Neural cell (in vitro differentiated cells): Measurements from ENCODE around the gene OGFOD3. TPM values are rescaled to one million over a fixed set of nuclear protein-coding genes. Genes with fewer than 3 reads are reported as not detected.

Experiments
- H2AFZ ChIP-seq: fragments of 200-600, 300-800 bp; sonication (generic), shearing (Covaris generic); 2 replicates; pipeline ENCODE4 v1.6.0; 2014; ENCODE audit warnings: low read depth, mild to moderate bottlenecking, antibody characterized with exemption, low read length, moderate library complexity
- H3F3A ChIP-seq: fragments of 200-600 bp; shearing (Covaris generic); 2 replicates; pipeline ENCODE4 v1.6.1; 2016; ENCODE audit warnings: mild to moderate bottlenecking, moderate library complexity, mixed read lengths, antibody characterized with exemption, low read length; ENCODE audit not compliant: insufficient read depth, poor library complexity, severe bottlenecking
- H3K27ac ChIP-seq: fragments of 200-600, 300-800 bp; sonication (generic), shearing (Covaris generic); 2 replicates; pipeline ENCODE4 v1.5.1; 2014; ENCODE audit warnings: mild to moderate bottlenecking, low read length, moderate library complexity
- H3K27me3 ChIP-seq: fragments of 300-800, 200-600 bp; sonication (generic), shearing (Covaris generic); 2 replicates; pipeline ENCODE4 v1.6.0; 2014; ENCODE audit warnings: mild to moderate bottlenecking, low read depth, low read length, moderate library complexity; ENCODE audit not compliant: insufficient read depth
- H3K36me3 ChIP-seq: fragments of 300-800, 200-600 bp; sonication (generic), shearing (Covaris generic); 2 replicates; pipeline ENCODE4 v1.5.1; 2014; ENCODE audit warnings: mild to moderate bottlenecking, antibody characterized with exemption, low read length, moderate library complexity; ENCODE audit not compliant: insufficient read depth
- H3K4me2 ChIP-seq: fragments of 300-800, 200-600 bp; sonication (generic), shearing (Covaris generic); 2 replicates; pipeline ENCODE4 v1.6.0; 2014; ENCODE audit warnings: mild to moderate bottlenecking, low read length
- H3K4me3 ChIP-seq: fragments of 300-800, 200-600 bp; sonication (generic), shearing (Covaris generic); 2 replicates; pipeline ENCODE4 v1.5.1; 2014; ENCODE audit warnings: mild to moderate bottlenecking, low read length, moderate library complexity
- H3K79me2 ChIP-seq: fragments of 200-600 bp; shearing (Covaris generic); replicated peaks from 2 replicates; pipeline ENCODE4 v1.6.0; 2014; ENCODE audit warnings: mild to moderate bottlenecking, low read length, moderate library complexity; ENCODE audit not compliant: insufficient read depth
- H3K9ac ChIP-seq: fragments of 300-800, 200-600 bp; sonication (generic), shearing (Covaris generic); 2 replicates; pipeline ENCODE4 v1.6.1; 2016; ENCODE audit warnings: mild to moderate bottlenecking, low read length, mixed read lengths
- H3K9me2 ChIP-seq: fragments of 200-600 bp; shearing (Covaris generic); 2 replicates; pipeline ENCODE4 v1.6.1; 2016; ENCODE audit warnings: mild to moderate bottlenecking, low read length, mixed read lengths; ENCODE audit not compliant: insufficient read depth
- H3K9me3 ChIP-seq: fragments of 200-600, 300-800 bp; sonication (generic), shearing (Covaris generic); 2 replicates; pipeline ENCODE4 v1.6.1; 2016; ENCODE audit warnings: mild to moderate bottlenecking, mixed run types, low read length, moderate library complexity, mixed read lengths
- H4K20me1 ChIP-seq: fragments of 200-600 bp; shearing (Covaris generic); 2 replicates; pipeline ENCODE4 v1.6.1; 2016; ENCODE audit warnings: mild to moderate bottlenecking, mixed run types; ENCODE audit not compliant: insufficient read depth
- EP300 ChIP-seq: fragments of 450-650 bp; conservative IDR thresholded peaks from 2 replicates; pipeline ENCODE4 v1.6.1; 2014; ENCODE audit warnings: antibody characterized with exemption, mild to moderate bottlenecking, moderate library complexity; ENCODE audit not compliant: poor library complexity, severe bottlenecking
- EZH2 ChIP-seq: fragments of 200-600, 300-800 bp; shearing (Covaris generic), sonication (generic); IDR thresholded peaks from 2 replicates; pipeline ENCODE4 v1.6.1; 2014; ENCODE audit warnings: antibody characterized with exemption, low read length, borderline replicate concordance, mild to moderate bottlenecking; ENCODE audit not compliant: insufficient read depth, poor library complexity, severe bottlenecking
- MXI1 ChIP-seq: fragments of 450-650 bp; conservative IDR thresholded peaks from 2 replicates; pipeline ENCODE4 v1.6.1; 2014; ENCODE audit warnings: antibody characterized with exemption, mild to moderate bottlenecking; ENCODE audit not compliant: poor library complexity, severe bottlenecking
- POLR2AphosphoS5 ChIP-seq: IDR thresholded peaks from 2 replicates; pipeline ENCODE4 v1.6.1; 2012
- RAD21 ChIP-seq: fragments of 450-650 bp; conservative IDR thresholded peaks from 2 replicates; pipeline ENCODE4 v1.6.1; 2014; ENCODE audit warnings: antibody characterized with exemption, mild to moderate bottlenecking, moderate library complexity
- SMC3 ChIP-seq: fragments of 450-650 bp; conservative IDR thresholded peaks from 2 replicates; pipeline ENCODE4 v1.6.1; 2014; ENCODE audit warnings: antibody characterized with exemption, mild to moderate bottlenecking, moderate library complexity; ENCODE audit not compliant: poor library complexity
- TAF1 ChIP-seq: IDR thresholded peaks from 2 replicates; pipeline ENCODE4 v1.6.1; 2012; ENCODE audit warnings: low read depth
- polyA plus RNA-seq: library from polyadenylated mRNA; depleted of rRNA; stranded (reverse); fragments of >200 nt; gene quantifications from 2 replicates; pipeline ENCODE4 v1.2.3, GENCODE V29; 2014
- TF ChIP-seq, protein P1 (sequence below): IDR thresholded peaks from 2 replicates; pipeline ENCODE4 v1.6.1; 2012; ENCODE audit warnings: borderline replicate concordance
- TF ChIP-seq, protein P2 (sequence below): fragments of 450-650 bp; IDR thresholded peaks from 2 replicates; pipeline ENCODE4 v1.5.1; 2014; ENCODE audit warnings: antibody characterized with exemption, mild to moderate bottlenecking, moderate library complexity; ENCODE audit not compliant: poor library complexity, severe bottlenecking

Gene OGFOD3
- polyA plus RNA-seq, 1 donor from 2014 or later, result 22.6 TPM

DNA sequence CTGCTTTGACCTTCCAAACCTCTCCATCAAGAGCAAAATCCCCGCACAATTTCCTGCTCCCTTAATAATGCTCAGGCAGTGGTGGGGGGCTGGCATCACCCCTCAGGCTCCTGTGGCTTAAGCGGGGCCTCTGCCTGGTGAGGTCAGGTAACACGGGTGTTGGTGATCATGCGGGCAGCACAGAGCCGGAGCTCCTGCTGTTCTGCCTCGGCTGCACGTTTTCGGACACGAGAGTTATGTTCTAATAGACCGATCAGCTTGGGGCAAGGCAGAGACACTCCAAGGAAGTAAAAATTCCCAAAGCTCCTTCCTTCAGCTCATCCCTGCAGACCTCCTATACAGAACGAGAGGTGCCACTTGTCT is 46.2 kb upstream of the OGFOD3 start:
- no peaks in the 10 kb centered on the region for H3K9me2 ChIP-seq
- TF ChIP-seq RAD21 (no peak), EP300 (no peak), MXI1 (no peak), SMC3 (no peak), POLR2AphosphoS5 (no peak), EZH2 (no peak), TAF1 (no peak)
- TF ChIP-seq, protein P1, sequence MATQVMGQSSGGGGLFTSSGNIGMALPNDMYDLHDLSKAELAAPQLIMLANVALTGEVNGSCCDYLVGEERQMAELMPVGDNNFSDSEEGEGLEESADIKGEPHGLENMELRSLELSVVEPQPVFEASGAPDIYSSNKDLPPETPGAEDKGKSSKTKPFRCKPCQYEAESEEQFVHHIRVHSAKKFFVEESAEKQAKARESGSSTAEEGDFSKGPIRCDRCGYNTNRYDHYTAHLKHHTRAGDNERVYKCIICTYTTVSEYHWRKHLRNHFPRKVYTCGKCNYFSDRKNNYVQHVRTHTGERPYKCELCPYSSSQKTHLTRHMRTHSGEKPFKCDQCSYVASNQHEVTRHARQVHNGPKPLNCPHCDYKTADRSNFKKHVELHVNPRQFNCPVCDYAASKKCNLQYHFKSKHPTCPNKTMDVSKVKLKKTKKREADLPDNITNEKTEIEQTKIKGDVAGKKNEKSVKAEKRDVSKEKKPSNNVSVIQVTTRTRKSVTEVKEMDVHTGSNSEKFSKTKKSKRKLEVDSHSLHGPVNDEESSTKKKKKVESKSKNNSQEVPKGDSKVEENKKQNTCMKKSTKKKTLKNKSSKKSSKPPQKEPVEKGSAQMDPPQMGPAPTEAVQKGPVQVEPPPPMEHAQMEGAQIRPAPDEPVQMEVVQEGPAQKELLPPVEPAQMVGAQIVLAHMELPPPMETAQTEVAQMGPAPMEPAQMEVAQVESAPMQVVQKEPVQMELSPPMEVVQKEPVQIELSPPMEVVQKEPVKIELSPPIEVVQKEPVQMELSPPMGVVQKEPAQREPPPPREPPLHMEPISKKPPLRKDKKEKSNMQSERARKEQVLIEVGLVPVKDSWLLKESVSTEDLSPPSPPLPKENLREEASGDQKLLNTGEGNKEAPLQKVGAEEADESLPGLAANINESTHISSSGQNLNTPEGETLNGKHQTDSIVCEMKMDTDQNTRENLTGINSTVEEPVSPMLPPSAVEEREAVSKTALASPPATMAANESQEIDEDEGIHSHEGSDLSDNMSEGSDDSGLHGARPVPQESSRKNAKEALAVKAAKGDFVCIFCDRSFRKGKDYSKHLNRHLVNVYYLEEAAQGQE, result no peak
- TF ChIP-seq, protein P2, sequence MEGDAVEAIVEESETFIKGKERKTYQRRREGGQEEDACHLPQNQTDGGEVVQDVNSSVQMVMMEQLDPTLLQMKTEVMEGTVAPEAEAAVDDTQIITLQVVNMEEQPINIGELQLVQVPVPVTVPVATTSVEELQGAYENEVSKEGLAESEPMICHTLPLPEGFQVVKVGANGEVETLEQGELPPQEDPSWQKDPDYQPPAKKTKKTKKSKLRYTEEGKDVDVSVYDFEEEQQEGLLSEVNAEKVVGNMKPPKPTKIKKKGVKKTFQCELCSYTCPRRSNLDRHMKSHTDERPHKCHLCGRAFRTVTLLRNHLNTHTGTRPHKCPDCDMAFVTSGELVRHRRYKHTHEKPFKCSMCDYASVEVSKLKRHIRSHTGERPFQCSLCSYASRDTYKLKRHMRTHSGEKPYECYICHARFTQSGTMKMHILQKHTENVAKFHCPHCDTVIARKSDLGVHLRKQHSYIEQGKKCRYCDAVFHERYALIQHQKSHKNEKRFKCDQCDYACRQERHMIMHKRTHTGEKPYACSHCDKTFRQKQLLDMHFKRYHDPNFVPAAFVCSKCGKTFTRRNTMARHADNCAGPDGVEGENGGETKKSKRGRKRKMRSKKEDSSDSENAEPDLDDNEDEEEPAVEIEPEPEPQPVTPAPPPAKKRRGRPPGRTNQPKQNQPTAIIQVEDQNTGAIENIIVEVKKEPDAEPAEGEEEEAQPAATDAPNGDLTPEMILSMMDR, result no peak
- H3K79me2 ChIP-seq, result peaks cover 13% of the 10 kb centered on the region
- H3K36me3 ChIP-seq, result no peaks in the 10 kb centered on the region
- no peak overlapping the region for H2AFZ ChIP-seq
- no peak overlapping the region for H3K27ac ChIP-seq
- no peak overlapping the region for H3K4me3 ChIP-seq
- no peak overlapping the region for H3K9ac ChIP-seq
- H3K9me3 ChIP-seq, result no peaks in the 10 kb centered on the region
- peaks cover 5% of the 10 kb centered on the region for H4K20me1 ChIP-seq
- no peak overlapping the region for H3K4me2 ChIP-seq
- H3F3A ChIP-seq, result no peaks in the 10 kb centered on the region
- no peaks in the 10 kb centered on the region for H3K27me3 ChIP-seq

- Histone ChIP-seq H3K36me3 (no peaks in the 10 kb centered on the region), H3K9ac (no peak overlapping the region), H3K9me3 (no peaks in the 10 kb centered on the region), H3F3A (no peaks in the 10 kb centered on the region), H3K4me3 (no peak overlapping the region), H2AFZ (no peak overlapping the region), H3K27me3 (no peaks in the 10 kb centered on the region), H4K20me1 (peaks cover 5% of the 10 kb centered on the region), H3K9me2 (no peaks in the 10 kb centered on the region), H3K79me2 (peaks cover 18% of the 10 kb centered on the region), H3K4me2 (no peak overlapping the region), H3K27ac (no peak overlapping the region)
- TF ChIP-seq RAD21 (no peak), EP300 (no peak)
Observed at GRCh38 chr17:82463925-82464566, 45.7 kb upstream of the OGFOD3 start.
